ENCODE results near the gene CTSH. TPM values are rescaled to one million over a fixed set of nuclear protein-coding genes. Genes with fewer than 3 reads are reported as not detected.

CTSH gene
- total and polyA plus RNA-seq, 2 of the 13 experiments (the other 11 are each of a cell fraction or from before 2014, with no cell fraction given) = 265 to 653 TPM

DNA sequence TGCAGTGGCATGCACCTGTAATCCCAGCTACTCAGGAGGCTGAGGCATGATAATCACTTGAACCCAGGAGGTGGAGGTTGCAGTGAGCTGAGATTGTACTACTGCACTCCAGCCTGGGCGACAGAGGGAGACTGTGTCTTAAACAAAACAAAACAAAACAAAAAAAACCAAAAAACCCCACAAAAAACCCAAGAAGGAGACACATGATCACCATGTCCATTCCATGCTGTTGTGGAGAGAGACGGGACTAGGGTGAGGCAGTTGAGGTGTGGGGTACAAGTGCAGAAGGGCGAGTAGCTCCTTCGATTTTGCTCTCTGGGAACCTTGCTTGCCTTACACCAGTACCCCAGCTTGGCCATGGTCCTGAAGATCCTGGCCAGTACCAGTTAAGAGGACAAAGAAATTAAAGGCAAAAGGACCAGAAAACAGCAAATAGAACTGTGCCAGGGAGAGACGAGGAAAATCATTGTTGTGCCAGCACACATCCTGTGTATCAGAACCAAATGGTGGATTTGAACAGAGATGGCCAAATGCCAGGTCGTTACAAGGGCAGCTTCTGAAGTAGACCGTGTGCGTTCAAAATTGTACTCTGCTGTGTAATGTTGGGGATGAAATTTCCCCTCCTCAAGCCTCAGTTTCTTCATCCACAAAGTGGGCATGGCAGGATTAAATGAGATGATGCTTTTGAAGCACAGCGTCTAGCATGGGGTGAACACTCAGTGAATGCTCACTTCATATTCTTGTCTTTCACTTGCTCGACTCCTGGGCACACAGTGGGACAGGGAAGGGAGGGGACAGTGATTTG lies 42.9 kb upstream of the CTSH start (continued):
- no peak for TF ChIP-seq E2F2 (CRISPR knock-in tag; IDR thresholded peaks at IDR 0.05; ENCODE audit: borderline replicate concordance)
- TF ChIP-seq ZNF629 (CRISPR knock-in tag; conservative IDR thresholded peaks at IDR 0.05) = peak; percentile 97
- no peak for TF ChIP-seq MED1 (CRISPR knock-in tag; IDR thresholded peaks at IDR 0.05)
- TF ChIP-seq, protein P1, sequence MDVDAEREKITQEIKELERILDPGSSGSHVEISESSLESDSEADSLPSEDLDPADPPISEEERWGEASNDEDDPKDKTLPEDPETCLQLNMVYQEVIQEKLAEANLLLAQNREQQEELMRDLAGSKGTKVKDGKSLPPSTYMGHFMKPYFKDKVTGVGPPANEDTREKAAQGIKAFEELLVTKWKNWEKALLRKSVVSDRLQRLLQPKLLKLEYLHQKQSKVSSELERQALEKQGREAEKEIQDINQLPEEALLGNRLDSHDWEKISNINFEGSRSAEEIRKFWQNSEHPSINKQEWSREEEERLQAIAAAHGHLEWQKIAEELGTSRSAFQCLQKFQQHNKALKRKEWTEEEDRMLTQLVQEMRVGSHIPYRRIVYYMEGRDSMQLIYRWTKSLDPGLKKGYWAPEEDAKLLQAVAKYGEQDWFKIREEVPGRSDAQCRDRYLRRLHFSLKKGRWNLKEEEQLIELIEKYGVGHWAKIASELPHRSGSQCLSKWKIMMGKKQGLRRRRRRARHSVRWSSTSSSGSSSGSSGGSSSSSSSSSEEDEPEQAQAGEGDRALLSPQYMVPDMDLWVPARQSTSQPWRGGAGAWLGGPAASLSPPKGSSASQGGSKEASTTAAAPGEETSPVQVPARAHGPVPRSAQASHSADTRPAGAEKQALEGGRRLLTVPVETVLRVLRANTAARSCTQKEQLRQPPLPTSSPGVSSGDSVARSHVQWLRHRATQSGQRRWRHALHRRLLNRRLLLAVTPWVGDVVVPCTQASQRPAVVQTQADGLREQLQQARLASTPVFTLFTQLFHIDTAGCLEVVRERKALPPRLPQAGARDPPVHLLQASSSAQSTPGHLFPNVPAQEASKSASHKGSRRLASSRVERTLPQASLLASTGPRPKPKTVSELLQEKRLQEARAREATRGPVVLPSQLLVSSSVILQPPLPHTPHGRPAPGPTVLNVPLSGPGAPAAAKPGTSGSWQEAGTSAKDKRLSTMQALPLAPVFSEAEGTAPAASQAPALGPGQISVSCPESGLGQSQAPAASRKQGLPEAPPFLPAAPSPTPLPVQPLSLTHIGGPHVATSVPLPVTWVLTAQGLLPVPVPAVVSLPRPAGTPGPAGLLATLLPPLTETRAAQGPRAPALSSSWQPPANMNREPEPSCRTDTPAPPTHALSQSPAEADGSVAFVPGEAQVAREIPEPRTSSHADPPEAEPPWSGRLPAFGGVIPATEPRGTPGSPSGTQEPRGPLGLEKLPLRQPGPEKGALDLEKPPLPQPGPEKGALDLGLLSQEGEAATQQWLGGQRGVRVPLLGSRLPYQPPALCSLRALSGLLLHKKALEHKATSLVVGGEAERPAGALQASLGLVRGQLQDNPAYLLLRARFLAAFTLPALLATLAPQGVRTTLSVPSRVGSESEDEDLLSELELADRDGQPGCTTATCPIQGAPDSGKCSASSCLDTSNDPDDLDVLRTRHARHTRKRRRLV (CRISPR knock-in tag; IDR thresholded peaks at IDR 0.05) = no peak
- TF ChIP-seq, protein P2, sequence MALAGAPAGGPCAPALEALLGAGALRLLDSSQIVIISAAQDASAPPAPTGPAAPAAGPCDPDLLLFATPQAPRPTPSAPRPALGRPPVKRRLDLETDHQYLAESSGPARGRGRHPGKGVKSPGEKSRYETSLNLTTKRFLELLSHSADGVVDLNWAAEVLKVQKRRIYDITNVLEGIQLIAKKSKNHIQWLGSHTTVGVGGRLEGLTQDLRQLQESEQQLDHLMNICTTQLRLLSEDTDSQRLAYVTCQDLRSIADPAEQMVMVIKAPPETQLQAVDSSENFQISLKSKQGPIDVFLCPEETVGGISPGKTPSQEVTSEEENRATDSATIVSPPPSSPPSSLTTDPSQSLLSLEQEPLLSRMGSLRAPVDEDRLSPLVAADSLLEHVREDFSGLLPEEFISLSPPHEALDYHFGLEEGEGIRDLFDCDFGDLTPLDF (CRISPR knock-in tag; IDR thresholded peaks at IDR 0.05) = no peak
- TF ChIP-seq, protein P3, sequence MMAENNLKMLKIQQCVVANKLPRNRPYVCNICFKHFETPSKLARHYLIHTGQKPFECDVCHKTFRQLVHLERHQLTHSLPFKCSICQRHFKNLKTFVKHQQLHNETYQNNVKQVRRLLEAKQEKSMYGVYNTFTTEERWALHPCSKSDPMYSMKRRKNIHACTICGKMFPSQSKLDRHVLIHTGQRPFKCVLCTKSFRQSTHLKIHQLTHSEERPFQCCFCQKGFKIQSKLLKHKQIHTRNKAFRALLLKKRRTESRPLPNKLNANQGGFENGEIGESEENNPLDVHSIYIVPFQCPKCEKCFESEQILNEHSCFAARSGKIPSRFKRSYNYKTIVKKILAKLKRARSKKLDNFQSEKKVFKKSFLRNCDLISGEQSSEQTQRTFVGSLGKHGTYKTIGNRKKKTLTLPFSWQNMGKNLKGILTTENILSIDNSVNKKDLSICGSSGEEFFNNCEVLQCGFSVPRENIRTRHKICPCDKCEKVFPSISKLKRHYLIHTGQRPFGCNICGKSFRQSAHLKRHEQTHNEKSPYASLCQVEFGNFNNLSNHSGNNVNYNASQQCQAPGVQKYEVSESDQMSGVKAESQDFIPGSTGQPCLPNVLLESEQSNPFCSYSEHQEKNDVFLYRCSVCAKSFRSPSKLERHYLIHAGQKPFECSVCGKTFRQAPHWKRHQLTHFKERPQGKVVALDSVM (CRISPR knock-in tag; IDR thresholded peaks at IDR 0.05) = no peak
- no peak for TF ChIP-seq SRSF4 (IDR thresholded peaks at IDR 0.05; ENCODE audit: low read depth, low read length, poor library complexity, severe bottlenecking)
- peak; percentile 47; the same call in 1 of the 2 replicates for TF ChIP-seq RCOR2 (CRISPR knock-in tag; IDR thresholded peaks at IDR 0.05)
- TF ChIP-seq GPBP1L1 (CRISPR knock-in tag; IDR thresholded peaks at IDR 0.05) = no peak
- TF ChIP-seq, protein P4, sequence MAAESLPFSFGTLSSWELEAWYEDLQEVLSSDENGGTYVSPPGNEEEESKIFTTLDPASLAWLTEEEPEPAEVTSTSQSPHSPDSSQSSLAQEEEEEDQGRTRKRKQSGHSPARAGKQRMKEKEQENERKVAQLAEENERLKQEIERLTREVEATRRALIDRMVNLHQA (CRISPR knock-in tag; IDR thresholded peaks at IDR 0.05) = no peak
- no peak for TF ChIP-seq ZNF468 (CRISPR knock-in tag; IDR thresholded peaks at IDR 0.05)
- TF ChIP-seq, protein P5, sequence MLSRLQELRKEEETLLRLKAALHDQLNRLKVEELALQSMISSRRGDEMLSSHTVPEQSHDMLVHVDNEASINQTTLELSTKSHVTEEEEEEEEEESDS (CRISPR knock-in tag; IDR thresholded peaks at IDR 0.05; ENCODE audit: borderline replicate concordance) = no peak
- no peak for TF ChIP-seq NCOR1 (IDR thresholded peaks at IDR 0.05; ENCODE audit: borderline replicate concordance, low read length)
- TF ChIP-seq, protein P6, sequence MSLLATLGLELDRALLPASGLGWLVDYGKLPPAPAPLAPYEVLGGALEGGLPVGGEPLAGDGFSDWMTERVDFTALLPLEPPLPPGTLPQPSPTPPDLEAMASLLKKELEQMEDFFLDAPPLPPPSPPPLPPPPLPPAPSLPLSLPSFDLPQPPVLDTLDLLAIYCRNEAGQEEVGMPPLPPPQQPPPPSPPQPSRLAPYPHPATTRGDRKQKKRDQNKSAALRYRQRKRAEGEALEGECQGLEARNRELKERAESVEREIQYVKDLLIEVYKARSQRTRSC (CRISPR knock-in tag; IDR thresholded peaks at IDR 0.05; ENCODE audit: low read depth) = no peak
- peak; percentile 69; the same call in 1 of the 2 replicates for TF ChIP-seq KDM1A (CRISPR knock-in tag; IDR thresholded peaks at IDR 0.05)
- no peak for TF ChIP-seq ZNF75D (CRISPR knock-in tag; IDR thresholded peaks at IDR 0.05; ENCODE audit: borderline replicate concordance)
